Left ventricle myocardium inferior (tissue), 1 donor: Measurements from ENCODE around the gene ITPKB. TPM values are rescaled to one million over a fixed set of nuclear protein-coding genes. Genes with fewer than 3 reads are reported as not detected.

Experiments used
- DNase-seq: peaks from one replicate; pipeline ENCODE4 v3.0.0-alpha.2; 2020
- H3K27ac ChIP-seq: fragments of 200-600 bp; replicated peaks from 2 replicates; pipeline ENCODE4 v1.8.0; 2021
- H3K27me3 ChIP-seq: fragments of 200-600 bp; 2 replicates; pipeline ENCODE4 v1.8.0; 2021; ENCODE audit warnings: low read depth
- H3K36me3 ChIP-seq: fragments of 200-600 bp; 2 replicates; pipeline ENCODE4 v1.8.0; 2021
- H3K4me1 ChIP-seq: fragments of 200-600 bp; 2 replicates; pipeline ENCODE4 v1.8.0; 2021
- H3K4me3 ChIP-seq: fragments of 200-600 bp; 2 replicates; pipeline ENCODE4 v1.8.0; 2021; ENCODE audit warnings: mild to moderate bottlenecking, moderate library complexity
- H3K9me3 ChIP-seq: fragments of 200-600 bp; replicated peaks from 2 replicates; pipeline ENCODE4 v1.8.0; 2021
- intact Hi-C: fragments of 100-400 bp; cut with micrococcal nuclease; formaldehyde crosslinking; loops from one replicate; pipeline ENCODE4 v1.11.0; 2022
- total RNA-seq: library from RNA; stranded (reverse); fragmentation: NEBNext Ultra II Directional; extraction: Animal tissue kit (Norgen Biotek cat#: 25700); gene quantifications from one replicate; pipeline ENCODE4 v1.2.1, GENCODE V29; 2021
- TF ChIP-seq, protein P1 (sequence below): fragments of 200-600 bp; IDR thresholded peaks from 2 replicates; pipeline ENCODE4 v1.8.0; 2021; ENCODE audit warnings: antibody characterized with exemption, mild to moderate bottlenecking, borderline replicate concordance
- donor health status: DM: no; HTN: yes; CAD: no; lungs with severe emphysema.

ITPKB gene
- total RNA-seq, 1 donor from 2014 or later: 15.7 TPM

DNA sequence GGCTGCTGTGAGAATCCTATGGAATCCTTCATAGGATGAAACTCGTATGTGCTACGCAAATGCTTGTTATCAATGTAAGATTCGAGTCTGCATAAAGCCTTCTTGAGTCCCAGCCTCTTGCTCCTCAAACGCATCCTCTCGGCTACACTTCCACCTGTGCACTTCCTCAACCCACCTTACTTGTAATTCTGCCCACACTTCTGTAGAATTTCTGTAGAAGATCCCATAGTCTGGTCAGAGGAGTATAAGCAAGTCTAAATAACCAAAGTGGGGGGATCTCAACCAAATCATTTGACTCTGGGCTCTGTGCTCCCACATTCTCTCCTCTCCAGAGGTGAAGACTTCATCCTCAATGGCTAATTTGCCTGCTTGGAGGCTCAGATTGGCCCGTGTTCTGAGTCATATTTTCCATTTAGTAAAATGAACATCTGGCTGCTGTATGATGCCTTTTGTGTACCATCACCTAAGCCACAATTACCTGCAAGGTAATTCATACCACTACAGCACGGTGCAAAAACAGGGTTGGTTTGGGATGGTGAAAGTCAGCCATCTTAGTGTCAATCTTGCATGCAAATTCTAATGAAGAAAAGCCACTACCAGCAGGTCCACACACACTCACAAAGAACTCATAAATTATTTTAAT is 63.2 kb downstream of the ITPKB start:
- DNase-seq: no peak
- no peaks in the 10 kb centered on the region for H3K36me3 ChIP-seq
- intact Hi-C loops: no loop called here
- H3K27me3 ChIP-seq: no peaks in the 10 kb centered on the region
- TF ChIP-seq, protein P1, sequence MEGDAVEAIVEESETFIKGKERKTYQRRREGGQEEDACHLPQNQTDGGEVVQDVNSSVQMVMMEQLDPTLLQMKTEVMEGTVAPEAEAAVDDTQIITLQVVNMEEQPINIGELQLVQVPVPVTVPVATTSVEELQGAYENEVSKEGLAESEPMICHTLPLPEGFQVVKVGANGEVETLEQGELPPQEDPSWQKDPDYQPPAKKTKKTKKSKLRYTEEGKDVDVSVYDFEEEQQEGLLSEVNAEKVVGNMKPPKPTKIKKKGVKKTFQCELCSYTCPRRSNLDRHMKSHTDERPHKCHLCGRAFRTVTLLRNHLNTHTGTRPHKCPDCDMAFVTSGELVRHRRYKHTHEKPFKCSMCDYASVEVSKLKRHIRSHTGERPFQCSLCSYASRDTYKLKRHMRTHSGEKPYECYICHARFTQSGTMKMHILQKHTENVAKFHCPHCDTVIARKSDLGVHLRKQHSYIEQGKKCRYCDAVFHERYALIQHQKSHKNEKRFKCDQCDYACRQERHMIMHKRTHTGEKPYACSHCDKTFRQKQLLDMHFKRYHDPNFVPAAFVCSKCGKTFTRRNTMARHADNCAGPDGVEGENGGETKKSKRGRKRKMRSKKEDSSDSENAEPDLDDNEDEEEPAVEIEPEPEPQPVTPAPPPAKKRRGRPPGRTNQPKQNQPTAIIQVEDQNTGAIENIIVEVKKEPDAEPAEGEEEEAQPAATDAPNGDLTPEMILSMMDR: no peak
- no peaks in the 10 kb centered on the region for H3K9me3 ChIP-seq
- H3K4me3 ChIP-seq: peak overlapping the region; percentile 24
- H3K27ac ChIP-seq: peak overlapping the region; percentile 91
- H3K4me1 ChIP-seq: peaks cover 99% of the 10 kb centered on the region

GRCh38 chr1:226674892-226675714 is 64.0 kb downstream of the ITPKB start:
- H3K4me3 ChIP-seq: peak overlapping the region; percentile 24
- H3K27me3 ChIP-seq: no peaks in the 10 kb centered on the region
- no peaks in the 10 kb centered on the region for H3K9me3 ChIP-seq
- no peaks in the 10 kb centered on the region for H3K36me3 ChIP-seq
- peaks cover 95% of the 10 kb centered on the region for H3K4me1 ChIP-seq
- TF ChIP-seq, protein P1: no peak
- H3K27ac ChIP-seq: peak overlapping the region; percentile 91
- intact Hi-C loops: no loop called here
- DNase-seq: peak; percentile 49

GRCh38 chr1:226672339-226672762 is 66.7 kb downstream of the ITPKB start:
- H3K27me3 ChIP-seq: no peaks in the 10 kb centered on the region
- H3K4me3 ChIP-seq: no peak overlapping the region
- H3K9me3 ChIP-seq: no peaks in the 10 kb centered on the region
- peak overlapping the region; percentile 91 for H3K27ac ChIP-seq
- TF ChIP-seq, protein P1: no peak
- no peaks in the 10 kb centered on the region for H3K36me3 ChIP-seq
- DNase-seq: no peak
- peaks cover 67% of the 10 kb centered on the region for H3K4me1 ChIP-seq
- intact Hi-C loops: no loop called here

DNA sequence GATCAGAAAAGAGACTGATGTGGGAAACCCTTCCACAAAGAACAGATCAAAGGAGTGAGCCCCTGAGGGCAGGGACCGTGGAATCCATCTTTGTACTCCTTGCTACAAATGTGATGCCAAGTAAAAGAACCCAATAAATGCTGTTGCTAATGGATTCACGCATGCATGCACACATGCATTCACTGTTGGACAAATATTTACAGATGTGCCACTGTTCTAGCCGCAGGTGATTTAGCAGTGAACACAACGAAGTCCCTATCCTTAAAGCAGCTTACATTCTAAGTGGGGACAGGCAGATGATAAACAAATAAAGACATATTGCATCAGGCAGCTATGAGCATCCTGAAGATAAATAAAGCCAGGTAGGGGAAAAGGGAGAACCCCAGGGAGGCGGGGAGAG is 67.8 kb downstream of the ITPKB start:
- Histone ChIP-seq H3K4me1 (peaks cover 56% of the 10 kb centered on the region), H3K36me3 (no peaks in the 10 kb centered on the region), H3K4me3 (no peak overlapping the region), H3K27ac (peak overlapping the region; percentile 91), H3K9me3 (no peaks in the 10 kb centered on the region), H3K27me3 (no peaks in the 10 kb centered on the region)
- intact Hi-C loops: no loop called here
- TF ChIP-seq, protein P1: no peak
- DNase-seq: no peak

DNA sequence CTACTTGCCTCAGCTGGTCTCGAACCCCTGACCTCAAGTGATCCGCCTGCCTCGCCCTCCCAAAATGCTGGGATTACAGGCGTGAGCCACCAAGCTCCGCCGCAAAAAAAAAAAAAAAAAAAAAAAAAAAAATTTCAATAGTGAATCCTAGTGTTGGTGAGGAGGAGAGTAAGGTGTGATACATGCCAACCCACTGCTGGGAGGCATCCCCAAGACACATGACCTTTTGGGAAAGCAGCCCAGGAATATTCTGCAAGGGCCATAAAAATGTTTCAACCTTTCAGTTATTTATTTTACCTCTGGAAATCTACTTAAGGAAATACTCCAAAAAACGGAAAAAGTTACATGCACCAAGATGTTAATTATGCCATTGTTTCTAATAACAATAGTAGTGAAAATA is 69.0 kb downstream of the ITPKB start:
- TF ChIP-seq, protein P1: no peak
- Histone ChIP-seq H3K4me3 (no peak overlapping the region), H3K36me3 (no peaks in the 10 kb centered on the region), H3K4me1 (peaks cover 44% of the 10 kb centered on the region), H3K27me3 (no peaks in the 10 kb centered on the region), H3K9me3 (no peaks in the 10 kb centered on the region), H3K27ac (peak overlapping the region; percentile 91)
- intact Hi-C loops: no loop called here
- DNase-seq: no peak
